EL (cell line): ENCODE data around the gene LRPAP1.
"Not testable (repeated sequence)": the region's sequence is repeated elsewhere in the genome, so short reads cannot be mapped to it uniquely, and the experiment has no call there.

ENCODE experiments used
- DNase-seq: peaks from one replicate; pipeline ENCODE4 v3.0.0-alpha.2; 2016

The LRPAP1 gene, protein sequence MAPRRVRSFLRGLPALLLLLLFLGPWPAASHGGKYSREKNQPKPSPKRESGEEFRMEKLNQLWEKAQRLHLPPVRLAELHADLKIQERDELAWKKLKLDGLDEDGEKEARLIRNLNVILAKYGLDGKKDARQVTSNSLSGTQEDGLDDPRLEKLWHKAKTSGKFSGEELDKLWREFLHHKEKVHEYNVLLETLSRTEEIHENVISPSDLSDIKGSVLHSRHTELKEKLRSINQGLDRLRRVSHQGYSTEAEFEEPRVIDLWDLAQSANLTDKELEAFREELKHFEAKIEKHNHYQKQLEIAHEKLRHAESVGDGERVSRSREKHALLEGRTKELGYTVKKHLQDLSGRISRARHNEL

DNA sequence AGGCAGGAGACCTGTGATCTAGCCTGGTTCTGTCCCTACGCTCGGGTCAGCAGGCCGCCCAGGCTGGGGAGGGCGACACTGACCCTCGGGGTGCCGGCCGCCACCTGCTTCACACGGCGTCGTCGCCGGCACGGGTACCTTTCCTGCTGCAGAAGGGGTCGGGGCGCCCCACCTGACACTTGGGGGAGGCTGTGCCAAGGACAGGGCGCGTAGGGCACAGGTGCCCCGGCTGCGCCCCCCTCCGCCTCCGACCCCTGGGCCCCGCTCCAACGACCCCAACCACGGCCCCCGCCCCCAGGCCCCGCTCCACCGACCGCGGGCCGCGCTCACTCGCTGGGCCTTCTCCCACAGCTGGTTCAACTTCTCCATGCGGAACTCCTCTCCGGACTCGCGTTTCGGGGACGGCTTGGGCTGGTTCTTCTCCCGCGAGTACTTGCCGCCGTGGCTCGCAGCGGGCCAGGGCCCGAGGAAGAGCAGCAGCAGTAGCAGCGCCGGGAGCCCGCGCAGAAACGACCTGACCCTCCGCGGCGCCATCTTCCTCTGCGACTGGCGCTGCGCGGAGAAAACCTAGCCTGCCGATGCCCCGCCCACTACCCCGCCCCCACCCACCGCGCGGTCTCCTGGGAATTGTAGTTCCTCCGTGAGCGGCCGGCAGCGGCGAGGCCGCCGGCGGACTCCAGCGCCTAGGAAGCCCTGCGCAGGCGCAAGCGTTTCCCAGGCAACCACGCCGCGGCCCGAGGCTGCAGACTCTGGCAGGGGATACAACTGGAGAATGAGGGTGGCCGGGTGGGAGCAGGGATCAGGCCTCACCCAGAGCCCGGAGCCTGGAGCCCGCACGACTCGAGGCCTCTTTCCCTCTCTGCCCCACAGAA, at the start of gene LRPAP1:
Gene LRPAP1 (minus strand): TSS at position 544 of the 872 bp plus-strand sequence. CDS start 10 bp downstream, at position 534.
- DNase-seq = peak; percentile 87

DNA sequence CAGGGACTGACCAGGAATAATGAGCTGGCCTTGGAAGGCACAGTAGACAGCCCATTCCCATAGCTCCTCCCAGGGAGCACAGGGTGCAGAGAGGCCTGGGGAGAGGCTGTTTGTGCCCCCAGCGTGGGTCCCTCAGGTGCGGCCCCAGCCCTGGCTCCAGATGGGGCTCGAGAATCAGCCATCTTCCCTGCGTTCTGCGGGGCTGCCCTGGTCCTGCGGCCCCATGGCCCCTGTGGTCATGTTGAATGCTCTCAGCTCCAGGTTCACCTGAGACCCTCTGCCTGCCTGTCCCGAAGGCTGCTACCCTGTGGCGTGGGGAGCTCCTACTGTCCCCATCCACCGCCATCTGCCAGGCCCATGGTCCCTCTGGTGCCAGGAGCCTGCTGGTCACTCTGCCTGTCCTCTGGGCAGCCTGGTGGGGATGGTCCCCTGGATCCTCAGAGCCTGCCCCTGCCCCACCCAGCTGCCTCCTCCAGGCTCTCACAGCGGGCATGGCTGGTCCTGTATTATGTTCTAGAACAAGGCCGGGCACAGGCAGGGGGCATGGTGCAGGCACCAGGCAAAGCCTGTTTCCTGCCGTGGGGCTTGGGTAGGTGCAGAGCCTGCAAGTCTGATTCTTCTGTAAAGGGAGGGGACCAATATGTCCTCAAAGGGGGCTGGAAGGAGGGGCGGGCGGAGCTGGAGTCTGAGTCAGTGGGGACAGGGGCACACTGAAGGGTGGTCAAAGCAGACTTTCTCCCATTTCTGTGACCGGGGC, 49.3 kb upstream of the LRPAP1 start:
- DNase-seq = not testable (repeated sequence)

DNA sequence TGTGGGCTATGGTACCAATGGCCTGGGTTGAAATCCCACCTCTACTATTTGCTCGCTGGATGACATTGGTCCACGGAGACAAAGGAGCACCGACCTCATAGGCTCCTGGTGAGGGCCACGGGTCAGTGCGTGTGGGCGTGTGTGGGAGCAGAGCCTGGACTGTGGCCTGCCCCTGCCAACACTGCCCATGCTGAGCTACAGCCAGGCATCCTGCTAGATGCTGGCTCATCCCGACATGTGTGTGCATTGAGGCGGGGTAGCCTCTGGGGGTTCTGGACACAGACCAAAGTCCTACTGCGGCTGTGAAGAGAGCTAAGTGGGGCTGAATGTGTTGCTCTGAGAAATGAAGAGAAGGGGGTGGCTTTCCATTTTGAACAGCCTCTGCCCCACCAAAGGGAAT, 48.6 kb upstream of the LRPAP1 start:
- DNase-seq = not testable (repeated sequence)

DNA sequence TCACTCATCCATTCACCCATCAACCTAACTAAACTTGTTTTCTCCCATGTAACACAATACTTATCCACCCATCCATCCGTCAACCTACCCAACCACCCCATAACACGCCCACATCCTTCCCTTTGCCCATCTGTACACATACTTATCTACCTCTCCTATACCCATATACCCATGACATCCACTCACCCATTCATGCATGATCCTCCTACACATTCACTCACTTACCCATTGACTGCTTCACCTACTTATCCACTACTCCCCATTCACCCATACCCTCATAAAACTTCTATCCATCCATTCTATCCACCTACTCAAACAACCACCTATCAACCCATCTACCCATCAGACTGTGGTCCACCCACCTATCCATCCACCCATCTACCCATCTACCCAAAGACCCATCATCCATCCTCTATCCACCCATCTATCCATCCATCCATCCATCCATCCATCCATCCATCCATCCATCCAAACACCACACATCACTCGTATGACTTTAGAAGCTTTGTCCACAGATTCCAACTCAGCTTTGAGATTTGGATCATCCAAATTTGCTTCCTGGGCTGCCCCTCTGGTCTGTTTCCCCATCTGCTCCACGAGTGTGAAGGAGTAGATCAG, 46.4 kb upstream of the LRPAP1 start:
- DNase-seq = not testable (repeated sequence)

DNA sequence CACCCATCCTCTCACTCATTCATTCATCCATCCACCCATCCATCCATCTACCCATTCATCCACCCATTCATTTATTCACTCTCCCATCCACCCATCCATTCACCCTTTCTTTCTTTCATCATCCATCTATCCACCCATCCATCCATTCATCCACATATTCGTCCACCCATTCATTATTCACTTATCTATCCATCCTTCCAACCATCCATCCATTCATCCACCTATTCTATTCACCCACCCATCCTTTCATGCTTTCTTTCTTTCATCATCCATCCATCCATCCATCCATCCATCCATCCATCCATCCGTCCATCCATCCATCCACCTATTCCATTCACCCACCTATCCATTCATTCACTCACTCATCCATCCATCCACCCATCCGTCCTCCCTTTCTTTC, 45.8 kb upstream of the LRPAP1 start:
- DNase-seq = not testable (repeated sequence)

DNA sequence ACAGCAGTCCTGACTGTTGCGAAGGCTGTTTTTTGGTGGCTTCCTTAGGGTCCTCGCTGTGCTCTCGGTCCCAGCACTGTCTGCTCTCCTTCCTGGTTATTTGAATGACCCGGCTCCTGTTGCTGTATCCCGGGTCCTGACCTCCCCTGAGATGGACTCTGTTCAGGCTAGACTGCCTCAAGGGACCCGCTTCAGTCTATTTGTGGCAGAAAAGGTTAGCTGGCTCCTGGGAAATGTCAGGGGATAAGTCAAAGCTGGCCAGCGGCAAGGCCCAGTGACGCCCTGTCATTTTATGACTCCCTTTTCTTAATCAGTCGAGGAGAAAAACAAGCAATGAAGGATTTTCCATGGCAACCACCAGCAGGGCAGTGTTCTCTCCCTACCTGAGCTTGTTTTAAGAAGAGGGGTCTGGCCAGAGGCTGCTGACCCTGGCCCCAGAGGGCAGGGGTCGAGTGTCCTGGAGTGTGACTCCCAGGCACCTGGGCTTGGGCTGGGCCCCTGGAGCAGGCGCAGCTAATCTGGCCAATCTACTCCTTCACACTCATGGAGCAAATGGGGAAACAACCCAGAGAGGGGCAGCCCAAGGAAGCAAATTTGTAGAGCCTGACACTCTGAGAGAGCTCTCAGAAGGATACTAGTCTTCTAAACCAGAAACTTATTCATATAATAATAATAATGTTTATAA, 45.1 kb upstream of the LRPAP1 start:
- DNase-seq = not testable (repeated sequence)

DNA sequence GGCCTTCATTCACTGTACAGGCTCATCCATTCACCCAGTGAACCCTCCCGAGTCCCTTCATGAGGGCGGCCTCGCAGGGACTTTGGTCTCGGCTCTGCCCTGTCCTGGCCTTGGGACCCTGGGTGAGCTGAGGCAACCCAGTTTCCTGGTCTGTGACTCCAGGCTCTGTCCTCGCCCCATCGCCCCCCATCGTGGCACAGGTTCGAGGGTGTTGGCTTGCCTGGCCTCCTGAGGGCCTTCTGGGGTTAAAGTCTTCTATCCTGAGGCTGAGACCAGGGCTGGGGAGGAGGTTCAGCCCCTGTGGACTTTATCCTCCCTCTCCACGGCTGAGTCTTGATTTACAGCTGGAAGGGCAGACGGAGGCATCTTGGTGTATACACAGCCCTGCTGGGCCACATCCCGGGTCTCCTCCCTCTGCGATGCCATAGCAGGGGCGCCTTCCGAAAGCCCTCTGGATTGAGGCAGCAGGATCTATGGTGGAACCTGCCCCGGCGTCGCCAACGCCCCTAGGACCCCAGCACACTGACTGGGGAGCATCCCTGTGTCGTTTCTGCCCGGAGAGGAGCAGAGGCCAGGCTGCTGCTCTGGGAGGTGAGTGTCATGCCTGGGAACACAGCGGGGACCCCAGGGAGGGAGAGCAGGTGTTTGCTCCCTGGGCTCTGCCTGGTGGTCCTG, 44.4 kb upstream of the LRPAP1 start:
- not testable (repeated sequence) for DNase-seq

DNA sequence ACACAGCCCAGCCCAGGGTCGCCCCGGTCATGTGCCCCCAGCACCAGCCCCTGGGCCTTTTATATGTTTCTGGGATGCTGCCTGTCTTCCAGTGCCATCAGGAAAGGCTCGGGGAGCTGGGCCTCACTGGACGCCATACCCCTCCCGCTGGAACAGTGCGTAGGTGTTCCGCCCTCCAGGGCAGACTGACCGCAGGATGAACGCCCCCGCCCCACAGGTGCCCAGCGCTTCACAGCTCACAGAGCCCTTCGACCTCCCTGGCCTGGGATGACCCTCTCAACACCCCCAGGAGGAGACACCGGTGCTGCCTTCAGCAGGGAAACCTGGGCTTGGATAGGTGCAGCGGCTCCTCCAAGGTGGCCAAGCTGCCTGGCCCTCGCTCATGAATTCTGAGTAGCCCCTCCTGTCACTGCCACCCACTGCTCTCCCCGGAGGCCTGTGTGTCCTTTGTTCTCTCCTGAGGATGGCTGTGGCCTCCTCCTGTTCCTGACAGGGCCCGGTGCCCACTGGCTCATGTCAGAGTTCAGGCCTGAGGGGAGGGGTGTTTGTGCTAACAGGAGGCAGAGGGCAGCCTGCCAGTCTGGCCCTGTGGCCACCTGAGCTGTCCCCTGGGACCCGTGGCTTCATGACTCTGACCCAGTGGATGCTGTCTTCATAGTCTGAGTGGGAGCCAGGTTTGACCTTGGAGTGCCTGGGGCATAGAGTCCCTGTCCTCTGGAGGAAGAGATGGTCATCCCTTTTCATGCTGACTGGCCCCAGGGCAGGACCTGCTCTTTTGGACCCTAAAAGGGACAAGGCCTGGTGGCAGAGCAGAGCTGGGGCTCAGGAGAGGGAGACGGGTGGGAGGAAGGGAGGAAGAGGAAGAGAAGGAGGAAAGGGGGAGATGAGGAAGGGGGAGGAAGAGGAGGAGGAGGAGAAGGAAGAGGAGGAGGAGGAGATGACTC, 43.5 kb upstream of the LRPAP1 start:
- DNase-seq = not testable (repeated sequence)

DNA sequence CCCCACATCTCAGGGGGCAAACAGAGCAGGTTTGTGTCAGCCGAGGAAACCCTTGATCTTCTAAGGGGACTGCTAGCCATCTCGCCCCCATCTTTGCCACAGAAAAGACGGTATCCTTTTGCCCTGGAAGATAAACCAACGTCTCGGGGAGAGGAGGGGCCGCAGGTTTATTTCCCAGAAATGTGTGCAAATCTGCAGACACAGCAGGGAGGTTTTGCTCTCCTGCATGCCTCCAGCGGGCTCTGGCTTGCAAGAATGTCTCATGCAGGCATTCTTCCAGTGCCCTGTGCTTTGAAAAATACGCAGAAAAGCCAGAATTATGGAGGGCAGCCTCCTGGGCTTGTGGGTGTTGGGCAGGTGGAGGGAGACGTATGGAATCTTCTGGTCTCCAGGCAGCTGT, 42.6 kb upstream of the LRPAP1 start:
- DNase-seq = not testable (repeated sequence)

DNA sequence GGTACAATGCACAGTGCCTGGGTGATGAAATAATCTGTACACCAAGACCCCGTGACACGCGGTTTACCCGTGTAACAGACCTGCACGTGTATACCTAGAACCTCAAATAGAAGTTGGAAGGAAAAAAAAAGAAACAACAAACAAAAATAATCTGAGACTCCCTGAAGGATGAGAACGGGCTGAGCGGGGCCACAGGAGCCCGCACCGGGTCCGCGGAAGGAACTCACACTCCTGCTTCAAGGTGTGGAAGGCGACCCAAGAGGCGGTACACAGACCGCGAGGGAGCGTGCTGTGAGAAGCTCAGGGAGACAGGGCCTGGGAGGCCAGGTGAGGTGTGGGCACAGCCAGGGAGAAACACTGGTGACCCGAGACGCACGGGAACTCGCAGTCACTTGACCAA, 42.1 kb upstream of the LRPAP1 start:
- DNase-seq = not testable (repeated sequence)

DNA sequence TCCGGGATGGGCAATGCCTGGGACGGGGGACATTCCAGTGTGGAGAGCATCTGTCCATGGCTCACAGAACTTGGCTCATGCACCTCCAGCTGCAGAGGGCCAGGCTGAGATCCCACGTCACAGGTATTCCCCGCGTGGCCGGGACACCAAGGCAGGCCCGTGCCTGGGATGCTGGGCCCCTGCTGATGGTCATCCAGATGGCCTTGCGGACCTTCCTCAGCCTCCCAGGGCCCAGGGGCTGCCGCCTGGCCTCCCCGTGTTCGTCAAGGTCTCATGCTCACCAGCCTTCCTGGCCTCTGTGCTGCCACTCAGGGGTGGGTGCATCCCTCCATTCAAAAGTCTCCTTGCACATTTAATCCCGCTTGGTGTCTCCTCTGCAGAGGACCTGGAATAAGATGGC, 40.9 kb upstream of the LRPAP1 start:
- DNase-seq = no peak

DNA sequence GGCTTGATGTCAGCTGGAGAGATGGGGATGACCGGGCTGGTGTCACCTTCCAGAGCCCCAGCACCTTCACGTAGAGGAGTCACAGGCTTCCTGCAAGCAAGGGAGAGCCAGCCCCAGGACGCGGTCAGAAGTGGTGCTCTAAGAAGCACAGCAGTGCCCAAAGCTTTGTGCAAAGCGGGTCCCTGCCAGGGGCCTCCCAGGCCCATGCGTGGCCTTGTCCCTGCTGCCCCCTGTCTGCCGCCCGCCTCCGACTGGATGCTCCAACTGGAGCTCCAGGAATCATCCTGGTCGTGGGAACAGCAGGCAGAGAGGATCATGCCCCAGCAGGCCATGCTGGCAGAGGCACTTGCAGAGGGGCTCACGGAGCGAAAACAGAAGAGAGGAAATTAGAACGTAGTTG, 40.1 kb upstream of the LRPAP1 start:
- no peak for DNase-seq

DNA sequence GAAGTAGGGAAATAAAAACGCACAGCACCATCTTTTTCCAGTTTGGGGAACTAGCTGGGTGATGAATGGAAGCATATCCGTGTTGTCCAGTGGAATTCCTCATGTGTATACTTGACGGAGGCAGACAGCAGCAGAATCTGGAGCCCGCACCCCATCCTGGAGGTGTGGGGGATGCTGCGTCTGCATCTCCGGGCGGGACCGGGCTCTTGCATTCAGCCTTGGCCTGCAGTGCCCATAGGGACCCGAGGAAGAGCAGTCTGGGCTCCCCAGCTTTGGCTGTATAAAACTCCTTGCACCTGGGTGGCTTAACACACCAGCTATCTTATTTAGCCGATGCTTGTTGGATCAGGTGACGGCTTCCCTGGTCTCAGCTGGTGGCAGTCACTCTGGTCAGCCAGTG, 39.7 kb upstream of the LRPAP1 start:
- no peak for DNase-seq

DNA sequence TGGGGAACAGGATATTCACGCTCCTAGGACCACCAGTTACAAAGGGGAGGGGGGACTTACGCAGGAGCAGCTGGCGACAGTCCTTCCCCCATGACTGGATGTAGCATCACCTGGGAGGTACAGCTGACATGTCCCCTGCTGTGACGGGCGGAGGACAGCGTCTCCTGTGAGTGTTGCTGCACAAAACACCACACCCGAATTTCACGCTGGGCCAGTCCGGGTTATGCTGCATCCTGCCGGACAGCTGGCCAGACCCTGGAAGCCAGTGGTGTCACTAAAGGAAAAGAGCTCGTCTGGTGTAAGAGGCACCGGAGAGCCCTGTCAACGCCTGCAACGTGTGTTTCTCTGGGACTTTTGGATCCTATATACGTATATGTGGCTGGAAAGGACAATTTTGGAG, 38.7 kb upstream of the LRPAP1 start:
- DNase-seq = not testable (repeated sequence)

DNA sequence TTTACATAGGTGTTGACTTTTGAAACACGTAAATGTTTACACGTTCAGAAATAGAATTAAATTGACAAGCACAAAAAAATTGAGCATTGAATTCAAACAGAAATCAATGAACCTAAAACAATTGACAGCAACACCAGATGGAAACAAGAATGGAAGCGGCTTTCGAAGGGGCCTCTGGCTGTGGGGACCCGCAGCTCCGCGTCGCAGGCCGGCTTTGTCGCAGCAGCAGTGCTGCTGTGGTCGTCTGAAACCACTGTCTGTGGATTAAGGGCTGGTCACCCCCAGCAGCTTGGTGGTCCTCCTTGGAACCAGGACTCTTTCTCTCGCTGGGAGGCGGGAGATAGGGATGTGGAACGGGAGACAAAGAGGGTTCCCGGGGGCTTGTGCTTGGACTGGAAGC, 37.4 kb upstream of the LRPAP1 start:
- not testable (repeated sequence) for DNase-seq

DNA sequence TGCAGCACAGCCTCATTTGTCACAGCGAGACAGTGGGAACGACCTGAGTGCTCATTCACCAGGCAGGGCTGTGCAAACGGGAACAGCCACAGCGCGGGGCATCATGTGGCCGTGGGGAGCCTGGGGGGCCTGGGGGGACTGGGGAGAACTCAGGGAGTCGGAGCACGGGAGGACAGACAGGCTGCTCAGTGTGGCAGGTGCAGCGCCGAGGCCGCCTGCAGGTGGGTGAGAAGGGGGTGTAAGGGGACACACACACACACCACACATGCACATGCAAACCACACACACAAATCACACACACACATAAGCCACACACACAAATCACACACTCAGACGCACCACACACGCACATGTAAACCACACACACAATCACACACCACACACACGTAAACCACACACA, 34.5 kb upstream of the LRPAP1 start:
- not testable (repeated sequence) for DNase-seq

DNA sequence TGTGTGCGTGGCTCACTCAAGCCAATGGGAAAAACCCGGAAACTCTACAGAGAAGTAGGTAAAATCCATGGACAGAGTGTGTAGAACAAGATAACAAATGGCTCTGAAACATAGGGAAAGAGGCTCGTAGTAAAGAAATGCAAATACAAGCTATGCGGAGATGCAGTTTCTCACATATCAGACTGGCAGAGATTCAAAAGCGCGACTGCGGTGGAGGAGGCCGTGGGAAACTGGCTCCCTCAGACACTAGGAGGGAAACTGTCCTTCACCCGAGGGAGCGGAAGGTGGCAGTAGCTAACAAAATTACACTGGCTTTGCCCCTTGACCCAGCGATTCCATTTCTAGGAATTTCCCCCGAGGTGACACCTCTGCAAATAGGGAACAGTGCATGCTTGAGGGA, 34.1 kb upstream of the LRPAP1 start:
- not testable (repeated sequence) for DNase-seq

DNA sequence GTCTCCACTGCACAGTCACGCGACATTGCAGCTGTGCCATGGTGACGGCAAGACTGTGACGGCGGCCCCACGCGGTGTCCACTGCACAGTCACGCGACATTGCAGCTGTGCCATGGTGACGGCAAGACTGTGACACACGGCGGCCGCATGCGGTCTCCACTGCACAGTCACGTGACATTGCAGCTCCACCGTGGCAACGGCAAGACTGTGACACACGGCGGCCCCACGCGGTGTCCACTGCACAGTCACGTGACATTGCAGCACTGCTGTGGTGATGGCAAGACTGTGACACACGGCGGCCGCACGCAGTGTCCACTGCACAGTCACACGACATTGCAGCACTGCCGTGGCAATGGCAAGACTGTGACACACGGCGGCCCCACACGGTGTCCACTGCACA, 32.7 kb upstream of the LRPAP1 start:
- DNase-seq = not testable (repeated sequence)

DNA sequence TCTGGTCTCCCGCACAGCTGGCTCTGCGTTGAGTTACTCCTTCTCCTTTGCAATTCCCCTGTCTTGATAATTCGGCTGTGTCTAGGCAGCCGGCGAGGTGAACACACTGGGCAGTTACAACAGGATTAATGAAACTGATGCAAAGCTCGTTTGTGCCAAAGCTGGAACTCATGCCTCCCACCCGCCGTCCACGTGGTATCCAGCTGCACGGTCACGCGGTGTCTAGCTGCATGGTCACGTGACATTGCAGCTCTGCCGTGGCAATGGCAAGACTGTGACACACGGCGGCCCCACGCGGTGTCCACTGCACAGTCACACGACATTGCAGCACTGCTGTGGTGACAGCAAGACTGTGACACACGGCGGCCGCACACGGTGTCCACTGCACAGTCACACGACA, 31.2 kb upstream of the LRPAP1 start:
- DNase-seq = no peak

DNA sequence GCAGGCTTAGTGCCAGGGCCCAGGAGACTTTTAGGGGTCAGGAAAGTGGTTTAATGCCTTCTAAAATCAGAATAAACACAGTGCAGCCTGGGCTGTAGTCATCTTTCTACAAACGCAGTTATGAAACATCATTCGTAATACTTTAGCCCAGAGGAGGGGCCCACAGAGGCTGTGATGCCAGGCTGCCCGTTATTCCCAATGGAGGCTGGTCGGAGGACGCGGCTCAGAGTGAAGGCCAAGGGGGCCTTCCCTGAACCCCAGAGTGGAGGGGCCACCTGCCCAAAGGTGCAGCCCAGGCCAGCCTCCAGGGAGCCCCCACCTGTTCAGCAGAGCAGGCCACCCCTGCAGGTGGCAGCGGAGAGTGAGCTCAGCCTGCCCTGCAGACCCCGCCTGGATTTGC, 29.9 kb upstream of the LRPAP1 start:
- not testable (repeated sequence) for DNase-seq
